ENCODE measurements around the gene DMTF1. TPM values are rescaled to one million over a fixed set of nuclear protein-coding genes. Genes with fewer than 3 reads are reported as not detected.
A peak's percentile ranks its signal among the peaks of the same experiment; 100 is the strongest.

Gene DMTF1
- total and polyA plus RNA-seq, 2 of the 8 experiments (the other 6 are each of a cell fraction or from before 2014, with no cell fraction given), result 86.0 to 115 TPM

GRCh38 chr7:87220026-87220733 is 67.9 kb downstream of the DMTF1 start:
- Histone ChIP-seq H3K23ac (ENCODE audit: insufficient read length) (no peak overlapping the region), H2AK5ac (ENCODE audit: low read depth, low read length) (no peak overlapping the region), H2BK12ac (ENCODE audit: low read depth, low read length) (no peak overlapping the region), H3K9ac (replicated peaks in 1 of 4; ENCODE audit: extremely low read depth in 1 of 4, low read depth in 3 of 4, low read length in 3 of 4) (peak overlapping the region; percentile 65 to 96 (median 76)), H3K4me1 (replicated peaks in 1 of 4; ENCODE audit: control insufficient read depth in 3 of 4, insufficient read depth in 4 of 4, low read length in 3 of 4) (peaks cover 0 to 7% (median under 1%) of the 10 kb centered on the region in 4 experiments; a peak in 4 of 7 replicates), H3K4ac (replicated peaks; ENCODE audit: insufficient read length, low read depth, low read length) (no peak overlapping the region), H4K5ac (ENCODE audit: insufficient read length, low read depth, low read length) (no peak overlapping the region), H2AFZ (ENCODE audit: low read length) (peak overlapping the region; percentile 88), H3K4me3 (ENCODE audit: extremely low read depth in 1 of 4, insufficient read depth in 2 of 4, low read depth in 3 of 4, low read length in 4 of 4) (peak overlapping the region; percentile 80 to 98 (median 92)), H4K8ac (ENCODE audit: extremely low read depth, insufficient read depth, low read length) (peak overlapping the region; percentile 69), H3K4me2 (ENCODE audit: insufficient read depth in 1 of 2, low read depth in 2 of 2, low read length in 2 of 2) (peak overlapping the region; percentile 59 to 81), H2BK20ac (ENCODE audit: low read length) (no peak overlapping the region), H2BK120ac (replicated peaks; ENCODE audit: low read depth, low read length) (no peak overlapping the region), H2BK15ac (ENCODE audit: low read length) (no peak overlapping the region; the same call in 1 of the 2 replicates), H3K14ac (ENCODE audit: insufficient read length) (no peak overlapping the region), H3K18ac (ENCODE audit: extremely low read depth, low read length) (peak overlapping the region; percentile 76; the same call in 1 of the 2 replicates), H3K79me1 (ENCODE audit: low read depth, low read length) (peaks cover 2% of the 10 kb centered on the region; the same call in 1 of the 2 replicates), H2BK5ac (ENCODE audit: low read depth, low read length) (peak overlapping the region; percentile 38), H3K9me3 (ENCODE audit: insufficient read depth in 2 of 2, low read depth in 1 of 2, low read length in 1 of 2) (no peaks in the 10 kb centered on the region), H4K20me1 (replicated peaks in 1 of 2; ENCODE audit: control insufficient read depth in 1 of 2, insufficient read depth in 2 of 2, low read length in 2 of 2) (peaks cover 0 to 1% of the 10 kb centered on the region in 2 experiments), H3K27ac (ENCODE audit: low read depth, low read length) (peak overlapping the region; percentile 60; the same call in 1 of the 2 replicates), H3K79me2 (ENCODE audit: control insufficient read depth in 1 of 2, insufficient read depth in 2 of 2, low read length in 2 of 2) (peaks cover 0 to 30% of the 10 kb centered on the region in 2 experiments; a peak in 3 of 4 replicates), H3K23me2 (ENCODE audit: low read depth, low read length) (peaks cover 14% of the 10 kb centered on the region; the same call in 1 of the 2 replicates), H3K36me3 (ENCODE audit: control insufficient read depth in 2 of 4, insufficient read depth in 4 of 4, low read length in 3 of 4) (peaks cover 0 to 6% (median 3%) of the 10 kb centered on the region in 4 experiments; a peak in 2 of 8 replicates), H3K56ac (replicated peaks; ENCODE audit: insufficient read length, low read depth, low read length) (peak overlapping the region; percentile 52), H4K91ac (replicated peaks; ENCODE audit: insufficient read length, low read length) (no peak overlapping the region), H3K27me3 (replicated peaks in 1 of 4; ENCODE audit: control insufficient read depth in 3 of 4, extremely low read depth in 1 of 4, insufficient read depth in 3 of 4, low read length in 3 of 4) (peaks cover 0 to 18% (median 15%) of the 10 kb centered on the region in 4 experiments; a peak in 5 of 7 replicates)
- 1% methylated on average over 61 of the region's 75 CpGs; no CpG with 5 or more reads in 1 of the 2 experiments for WGBS, 2 experiments (ENCODE audit: extremely low coverage in 1 of 2, insufficient coverage in 1 of 2, insufficient read length in 1 of 2, insufficient replicate concordance in 2 of 2, low coverage in 1 of 2, low lambda C conversion rate in 2 of 2, missing lambda C conversion rate in 1 of 2)
- ChIA-PET POLR2A (ENCODE audit: partially characterized antibody) (interaction anchor here (0.6 to 5.5 kb wide), 11 partner anchors 9 to 160 kb away, joined by 3 to 40 read pairs (median 5); partner anchors contain the start of genes DMTF1 and ELAPOR2), CTCF (ENCODE audit: partially characterized antibody) (interaction anchor here (1.0 to 3.0 kb wide), 8 partner anchors 10 to 196 kb away, joined by 3 to 14 read pairs (median 4); no protein-coding TSS in a partner anchor)
- no peak for FAIRE-seq
- DNase-seq (ENCODE audit: low read depth in 1 of 2, low spot score in 2 of 2), result peak; percentile 25 to 88
- TF ChIP-seq POU5F1 (IDR thresholded peaks at IDR 0.05; ENCODE audit: low read depth, low read length) (no peak), RXRA (IDR thresholded peaks at IDR 0.05; ENCODE audit: insufficient read depth, low read depth, low read length) (no peak), PHF8 (conservative IDR thresholded peaks at IDR 0.05; ENCODE audit: low read depth, low read length) (peak; percentile 93), SRF (IDR thresholded peaks at IDR 0.05; ENCODE audit: low read depth, low read length) (no peak), RNF2 (IDR thresholded peaks at IDR 0.05; ENCODE audit: borderline replicate concordance, low read depth, low read length, missing control alignments, poor library complexity, severe bottlenecking) (no peak), CBX8 (IDR thresholded peaks at IDR 0.05; ENCODE audit: borderline replicate concordance, low read depth, low read length) (no peak), BACH1 (IDR thresholded peaks at IDR 0.05; ENCODE audit: low read length) (no peak), HDAC6 (IDR thresholded peaks at IDR 0.05; ENCODE audit: low read depth, low read length) (no peak), SP1 (IDR thresholded peaks at IDR 0.05; ENCODE audit: low read depth, low read length) (no peak), KDM4A (IDR thresholded peaks at IDR 0.05; ENCODE audit: low read depth, low read length, severe bottlenecking) (peak; percentile 94), SIX5 (IDR thresholded peaks at IDR 0.05; ENCODE audit: low read depth, low read length) (no peak)
